Measurements from ENCODE around the gene HIGD2A.
"Not testable (repeated sequence)": the region's sequence is repeated elsewhere in the genome, so short reads cannot be mapped to it uniquely, and the experiment has no call there.

The HIGD2A gene

DNA sequence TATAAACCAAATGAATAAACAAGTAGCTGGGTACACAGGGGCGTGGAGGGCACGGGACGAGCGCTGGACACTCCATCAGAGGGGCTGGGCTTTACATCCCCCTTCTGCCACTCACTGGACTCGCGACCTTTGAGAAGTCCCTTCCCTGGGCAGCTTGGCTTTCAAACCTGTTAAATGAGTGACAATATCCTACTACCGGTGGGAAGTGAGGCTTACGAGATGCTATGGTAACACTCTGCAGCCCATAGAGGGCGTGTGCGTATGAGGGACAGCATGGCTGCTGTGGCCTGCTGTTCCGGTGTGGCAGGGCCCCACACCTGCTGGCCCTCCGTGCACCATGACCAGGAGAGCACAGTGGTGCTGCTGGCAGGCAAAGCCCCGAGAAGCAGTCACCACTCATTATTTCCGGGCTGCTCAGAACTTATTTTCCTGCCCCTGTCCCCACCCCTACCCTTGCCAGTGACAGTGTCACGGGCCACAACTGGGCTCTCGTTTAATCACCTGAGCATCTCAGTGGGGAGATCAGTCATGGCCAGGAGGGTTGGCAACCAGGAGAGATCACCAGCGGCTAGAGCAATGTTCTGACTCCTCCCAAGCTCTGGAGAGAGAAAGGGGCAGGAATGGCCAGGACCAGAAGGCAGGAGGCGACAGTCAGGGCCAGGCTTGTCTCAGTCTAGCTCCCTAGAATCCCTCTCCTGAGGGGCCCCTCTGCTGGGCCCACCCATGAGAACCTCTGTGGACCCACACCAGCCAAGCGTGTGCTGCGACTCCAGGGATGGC lies 17.3 kb downstream of the HIGD2A start:
- TF ChIP-seq, protein P1, sequence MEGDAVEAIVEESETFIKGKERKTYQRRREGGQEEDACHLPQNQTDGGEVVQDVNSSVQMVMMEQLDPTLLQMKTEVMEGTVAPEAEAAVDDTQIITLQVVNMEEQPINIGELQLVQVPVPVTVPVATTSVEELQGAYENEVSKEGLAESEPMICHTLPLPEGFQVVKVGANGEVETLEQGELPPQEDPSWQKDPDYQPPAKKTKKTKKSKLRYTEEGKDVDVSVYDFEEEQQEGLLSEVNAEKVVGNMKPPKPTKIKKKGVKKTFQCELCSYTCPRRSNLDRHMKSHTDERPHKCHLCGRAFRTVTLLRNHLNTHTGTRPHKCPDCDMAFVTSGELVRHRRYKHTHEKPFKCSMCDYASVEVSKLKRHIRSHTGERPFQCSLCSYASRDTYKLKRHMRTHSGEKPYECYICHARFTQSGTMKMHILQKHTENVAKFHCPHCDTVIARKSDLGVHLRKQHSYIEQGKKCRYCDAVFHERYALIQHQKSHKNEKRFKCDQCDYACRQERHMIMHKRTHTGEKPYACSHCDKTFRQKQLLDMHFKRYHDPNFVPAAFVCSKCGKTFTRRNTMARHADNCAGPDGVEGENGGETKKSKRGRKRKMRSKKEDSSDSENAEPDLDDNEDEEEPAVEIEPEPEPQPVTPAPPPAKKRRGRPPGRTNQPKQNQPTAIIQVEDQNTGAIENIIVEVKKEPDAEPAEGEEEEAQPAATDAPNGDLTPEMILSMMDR (IDR thresholded peaks at IDR 0.05; ENCODE audit: low read depth, low read length): no peak
- H3K4me3 ChIP-seq (replicated peaks in 1 of 2; ENCODE audit: low read depth in 2 of 2, low read length in 2 of 2): no peak overlapping the region
- DNase-seq (ENCODE audit: low read depth in 2 of 2): no peak

DNA sequence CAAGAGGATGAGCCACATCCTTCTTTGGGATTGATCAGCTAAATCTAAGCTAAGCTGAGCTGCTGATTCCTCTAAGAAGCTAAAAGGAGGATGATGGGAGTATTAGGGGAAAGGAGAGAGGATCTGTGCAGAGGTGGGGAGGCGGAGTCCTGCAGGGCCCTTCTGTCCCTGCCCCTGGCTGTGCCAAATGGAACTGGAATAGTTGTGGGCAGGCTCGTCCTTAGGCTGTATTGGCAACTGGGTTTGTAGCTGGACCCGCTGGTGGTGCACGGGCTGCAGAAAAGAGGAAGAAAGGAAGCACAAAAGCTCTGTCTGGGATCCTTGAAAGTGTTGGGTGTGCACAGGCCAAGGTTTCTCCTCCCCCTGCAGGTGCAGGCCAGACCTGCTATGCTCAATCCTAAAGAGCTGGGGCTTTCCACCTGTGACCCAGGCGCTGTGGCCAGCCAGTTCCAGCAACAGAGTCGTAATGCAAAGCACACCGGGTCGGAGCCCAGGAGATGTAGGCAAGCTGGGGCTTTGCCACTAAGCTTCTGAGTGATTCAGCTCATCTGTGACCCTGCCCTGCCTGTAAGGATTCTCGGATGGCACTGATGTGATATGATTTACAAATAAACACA lies 18.0 kb downstream of the HIGD2A start:
- TF ChIP-seq, protein P1 (IDR thresholded peaks at IDR 0.05; ENCODE audit: low read depth, low read length): no peak
- no peak overlapping the region for H3K4me3 ChIP-seq (replicated peaks in 1 of 2; ENCODE audit: low read depth in 2 of 2, low read length in 2 of 2)
- DNase-seq (ENCODE audit: low read depth in 2 of 2): no peak

DNA sequence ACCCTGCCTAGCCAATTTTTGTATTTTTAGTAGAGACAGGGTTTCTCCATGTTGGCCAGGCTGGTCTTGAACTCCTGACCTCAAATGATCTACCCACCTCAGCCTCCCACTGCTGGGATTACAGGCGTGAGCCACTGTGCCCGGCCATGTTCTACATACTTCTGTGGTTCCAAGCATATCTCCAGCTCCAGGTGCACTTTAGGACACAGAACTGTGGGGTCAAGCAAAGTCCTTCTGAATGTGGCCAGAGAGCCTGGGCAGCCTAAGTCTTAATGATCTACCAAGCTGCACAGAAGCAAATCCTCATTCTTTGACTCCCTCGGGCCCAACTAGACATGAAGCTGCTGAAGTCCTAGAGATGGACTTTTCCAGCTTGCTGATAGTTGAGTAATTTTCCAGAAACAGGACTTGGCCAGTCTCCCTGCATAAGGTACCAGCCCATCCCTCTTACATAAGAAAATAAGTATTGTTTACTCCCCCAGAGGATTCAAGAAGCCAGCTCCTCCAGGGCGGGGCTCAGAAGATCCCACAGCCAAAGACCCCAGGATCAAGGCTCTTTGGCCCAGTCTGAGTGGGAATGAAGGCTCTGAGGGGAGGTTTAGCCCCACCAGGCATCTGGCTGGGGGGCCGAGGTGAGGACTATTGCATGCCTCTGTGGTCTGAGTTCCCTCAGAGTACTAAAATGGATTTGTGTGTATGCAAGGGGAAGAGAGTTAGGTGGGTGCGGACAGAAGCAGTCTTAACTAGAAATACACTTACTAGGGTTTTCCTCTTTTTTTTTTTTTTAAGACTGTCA lies 19.1 kb downstream of the HIGD2A start:
- TF ChIP-seq, protein P1 (IDR thresholded peaks at IDR 0.05; ENCODE audit: low read depth, low read length): no peak
- DNase-seq (ENCODE audit: low read depth in 2 of 2): peak; percentile 34 to 54
- no peak overlapping the region for H3K4me3 ChIP-seq (replicated peaks in 1 of 2; ENCODE audit: low read depth in 2 of 2, low read length in 2 of 2)

DNA sequence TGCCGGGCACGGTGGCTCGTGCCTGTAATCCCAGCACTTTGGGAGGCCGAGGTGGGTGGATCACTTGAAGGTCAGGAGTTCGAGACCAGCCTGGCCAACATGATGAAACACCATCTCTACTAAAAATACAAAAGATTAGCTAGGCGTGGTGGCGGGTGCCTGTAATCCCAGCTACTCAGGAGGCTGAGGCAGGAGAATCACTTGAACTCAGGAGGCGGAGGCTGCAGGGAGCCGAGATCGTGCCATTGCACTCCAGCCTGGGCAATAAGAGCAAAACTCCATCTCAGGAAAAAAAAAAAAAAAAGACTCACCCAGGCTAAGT lies 19.7 kb downstream of the HIGD2A start:
- DNase-seq (ENCODE audit: low read depth in 2 of 2); H3K4me3 ChIP-seq (replicated peaks in 1 of 2; ENCODE audit: low read depth in 2 of 2, low read length in 2 of 2): not testable (repeated sequence)

GRCh38 chr5:176408590-176408989 lies 20.0 kb downstream of the HIGD2A start:
- no peak for DNase-seq (ENCODE audit: low read depth in 2 of 2)
- H3K4me3 ChIP-seq (replicated peaks in 1 of 2; ENCODE audit: low read depth in 2 of 2, low read length in 2 of 2): no peak overlapping the region
- TF ChIP-seq, protein P1 (IDR thresholded peaks at IDR 0.05; ENCODE audit: low read depth, low read length): no peak

GRCh38 chr5:176409765-176410164 lies 21.2 kb downstream of the HIGD2A start:
- DNase-seq (ENCODE audit: low read depth in 2 of 2): no peak
- H3K4me3 ChIP-seq (replicated peaks in 1 of 2; ENCODE audit: low read depth in 2 of 2, low read length in 2 of 2): no peak overlapping the region
- TF ChIP-seq, protein P1 (IDR thresholded peaks at IDR 0.05; ENCODE audit: low read depth, low read length): no peak
